ENCODE results near the gene SPNS1.
"Not testable (repeated sequence)": the region's sequence is repeated elsewhere in the genome, so short reads cannot be mapped to it uniquely, and the experiment has no call there.

Gene SPNS1

GRCh38 chr16:28989363-28989762 is 14.8 kb downstream of the SPNS1 start:
- DNase-seq (ENCODE audit: low read depth): no peak

GRCh38 chr16:28990375-28991040 is 15.9 kb downstream of the SPNS1 start:
- no peak for DNase-seq (ENCODE audit: low read depth)

GRCh38 chr16:28991687-28992086 is 17.1 kb downstream of the SPNS1 start:
- no peak for DNase-seq (ENCODE audit: low read depth)

- DNase-seq (ENCODE audit: low read depth): no peak
These were observed 17.9 kb downstream of the SPNS1 start for GRCh38 chr16:28992496-28992895.

GRCh38 chr16:28998837-28999236 is 24.3 kb downstream of the SPNS1 start:
- no peak for DNase-seq (ENCODE audit: low read depth)

- DNase-seq (ENCODE audit: low read depth): no peak
These were observed 25.0 kb downstream of the SPNS1 start for GRCh38 chr16:28999577-28999976.

- no peak for DNase-seq (ENCODE audit: low read depth)
These were observed 25.4 kb downstream of the SPNS1 start for GRCh38 chr16:29000019-29000418.

GRCh38 chr16:29004496-29005139 is 30.0 kb downstream of the SPNS1 start:
- DNase-seq (ENCODE audit: low read depth): not testable (repeated sequence)

GRCh38 chr16:29007730-29008593 is 33.4 kb downstream of the SPNS1 start:
- peak; percentile 36 for DNase-seq (ENCODE audit: low read depth)

GRCh38 chr16:29009050-29009837 is 34.7 kb downstream of the SPNS1 start:
- no peak for DNase-seq (ENCODE audit: low read depth)

GRCh38 chr16:29009838-29010166 is 35.2 kb downstream of the SPNS1 start:
- no peak for DNase-seq (ENCODE audit: low read depth)

- DNase-seq (ENCODE audit: low read depth): no peak
These were observed 36.5 kb downstream of the SPNS1 start for GRCh38 chr16:29011112-29011511.

- DNase-seq (ENCODE audit: low read depth): no peak
These were observed 37.3 kb downstream of the SPNS1 start for GRCh38 chr16:29011851-29012250.

- no peak for DNase-seq (ENCODE audit: low read depth)
These were observed 38.5 kb downstream of the SPNS1 start for GRCh38 chr16:29012913-29013553.

GRCh38 chr16:29014561-29015069 is 40.0 kb downstream of the SPNS1 start:
- no peak for DNase-seq (ENCODE audit: low read depth)

- no peak for DNase-seq (ENCODE audit: low read depth)
These were observed 47.6 kb downstream of the SPNS1 start for GRCh38 chr16:29022196-29022595.

- no peak for DNase-seq (ENCODE audit: low read depth)
These were observed 49.0 kb downstream of the SPNS1 start for GRCh38 chr16:29023279-29024277.

- DNase-seq (ENCODE audit: low read depth): no peak
These were observed 49.7 kb downstream of the SPNS1 start for GRCh38 chr16:29024278-29024677.

- no peak for DNase-seq (ENCODE audit: low read depth)
These were observed 50.6 kb downstream of the SPNS1 start for GRCh38 chr16:29025218-29025617.

- DNase-seq (ENCODE audit: low read depth): no peak
These were observed 51.2 kb downstream of the SPNS1 start for GRCh38 chr16:29025735-29026134.
